ENCODE results near the gene STK35.

DNA sequence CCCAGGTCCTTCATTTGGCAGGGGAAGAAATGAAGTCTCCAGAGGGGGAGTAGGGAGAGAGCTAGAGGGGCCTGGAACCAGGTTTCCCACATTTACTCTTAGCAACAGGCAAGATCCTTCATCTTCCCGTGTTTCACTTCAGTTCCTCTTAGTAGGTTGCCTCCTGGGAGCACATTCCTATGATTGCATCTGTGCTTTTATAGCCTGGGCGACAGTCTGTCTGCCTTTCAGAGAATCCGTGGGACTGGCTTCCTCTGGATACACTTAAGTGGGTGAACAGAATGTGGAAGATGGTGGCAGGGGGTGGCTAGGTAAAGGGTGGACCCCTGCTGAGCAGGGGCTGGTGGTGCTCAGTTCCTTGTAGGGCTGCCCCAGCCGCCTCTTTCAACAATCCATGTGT lies 33.4 kb downstream of the STK35 start:
- TF ChIP-seq, protein P1, sequence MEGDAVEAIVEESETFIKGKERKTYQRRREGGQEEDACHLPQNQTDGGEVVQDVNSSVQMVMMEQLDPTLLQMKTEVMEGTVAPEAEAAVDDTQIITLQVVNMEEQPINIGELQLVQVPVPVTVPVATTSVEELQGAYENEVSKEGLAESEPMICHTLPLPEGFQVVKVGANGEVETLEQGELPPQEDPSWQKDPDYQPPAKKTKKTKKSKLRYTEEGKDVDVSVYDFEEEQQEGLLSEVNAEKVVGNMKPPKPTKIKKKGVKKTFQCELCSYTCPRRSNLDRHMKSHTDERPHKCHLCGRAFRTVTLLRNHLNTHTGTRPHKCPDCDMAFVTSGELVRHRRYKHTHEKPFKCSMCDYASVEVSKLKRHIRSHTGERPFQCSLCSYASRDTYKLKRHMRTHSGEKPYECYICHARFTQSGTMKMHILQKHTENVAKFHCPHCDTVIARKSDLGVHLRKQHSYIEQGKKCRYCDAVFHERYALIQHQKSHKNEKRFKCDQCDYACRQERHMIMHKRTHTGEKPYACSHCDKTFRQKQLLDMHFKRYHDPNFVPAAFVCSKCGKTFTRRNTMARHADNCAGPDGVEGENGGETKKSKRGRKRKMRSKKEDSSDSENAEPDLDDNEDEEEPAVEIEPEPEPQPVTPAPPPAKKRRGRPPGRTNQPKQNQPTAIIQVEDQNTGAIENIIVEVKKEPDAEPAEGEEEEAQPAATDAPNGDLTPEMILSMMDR (conservative IDR thresholded peaks at IDR 0.05; ENCODE audit: low read depth, low read length) = no peak
- TF ChIP-seq EZH2 (IDR thresholded peaks at IDR 0.05; ENCODE audit: low read length, unreplicated experiment) (no peak), EZH2phosphoT487 (IDR thresholded peaks at IDR 0.05; ENCODE audit: borderline replicate concordance, low read length) (no peak)
